HG02884 (cell line): ENCODE data around the gene YIPF4.
"Not testable (repeated sequence)": the region's sequence is repeated elsewhere in the genome, so short reads cannot be mapped to it uniquely, and the experiment has no call there.

Experiments
- ATAC-seq: cut with Tn5 transposase; IDR thresholded peaks from one replicate; pipeline ENCODE4 v1.9.1; 2021; ENCODE audit warnings: mild to moderate bottlenecking, moderate library complexity; ENCODE audit not compliant: unreplicated experiment

The YIPF4 gene

DNA sequence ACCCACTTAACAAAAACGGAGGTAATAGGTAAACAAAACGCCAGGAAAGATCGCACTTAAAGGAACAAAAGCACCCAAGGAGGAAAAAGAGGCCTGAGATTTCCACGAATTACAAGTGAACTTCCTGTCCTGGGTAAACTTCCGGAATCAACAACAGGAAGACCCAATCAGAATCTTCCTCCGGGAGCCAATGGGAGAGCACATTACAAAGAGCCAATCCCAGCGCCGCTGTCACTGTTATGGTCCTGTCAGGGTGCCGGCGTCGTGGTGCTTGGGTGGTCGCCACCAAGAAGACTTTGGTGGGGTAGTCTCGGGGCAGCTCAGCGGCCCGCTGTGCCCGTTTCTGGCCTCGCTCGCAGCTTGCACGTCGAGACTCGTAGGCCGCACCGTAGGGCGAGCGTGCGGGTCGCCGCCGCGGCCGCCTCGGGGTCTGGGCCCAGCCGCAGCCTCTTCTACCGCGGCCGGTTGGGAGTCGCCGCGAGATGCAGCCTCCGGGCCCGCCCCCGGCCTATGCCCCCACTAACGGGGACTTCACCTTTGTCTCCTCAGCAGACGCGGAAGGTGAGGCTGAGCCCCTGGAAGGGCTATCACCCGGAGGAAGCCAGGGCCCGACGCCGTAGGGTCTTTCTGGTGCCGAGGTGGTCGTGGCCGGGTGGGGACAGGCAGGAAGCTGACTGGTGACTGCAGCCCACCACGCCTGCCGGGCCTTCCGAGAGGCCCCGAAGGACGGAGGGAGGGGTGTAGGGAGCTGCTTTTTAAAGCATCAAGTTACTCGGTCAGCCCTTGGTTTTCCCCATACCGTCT is at the start of gene YIPF4:
YIPF4 (plus strand) TSS at position 231 of the 804 bp plus-strand sequence; CDS start at position 483, 252 bp downstream.
- ATAC-seq, result peak; percentile 99

DNA sequence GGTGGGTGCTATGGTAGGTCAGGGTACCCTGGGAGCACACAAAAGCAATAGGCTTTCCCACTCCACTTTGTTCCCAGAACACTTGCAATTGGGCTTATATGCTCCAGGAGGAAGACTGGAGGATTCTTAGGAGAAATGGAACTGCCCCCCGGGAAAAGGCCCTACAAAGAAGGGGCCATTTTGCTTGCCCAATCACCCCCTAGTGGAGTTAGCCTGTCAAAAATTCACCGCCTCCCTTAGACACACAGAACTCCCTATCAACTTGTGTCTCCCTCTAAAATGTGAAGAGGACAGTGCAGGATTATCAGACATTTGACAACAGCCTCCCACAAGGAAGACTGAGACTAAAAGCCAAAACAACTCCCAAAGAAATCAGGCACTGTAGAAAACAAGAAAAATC is 49.5 kb upstream of the YIPF4 start:
- no peak for ATAC-seq

DNA sequence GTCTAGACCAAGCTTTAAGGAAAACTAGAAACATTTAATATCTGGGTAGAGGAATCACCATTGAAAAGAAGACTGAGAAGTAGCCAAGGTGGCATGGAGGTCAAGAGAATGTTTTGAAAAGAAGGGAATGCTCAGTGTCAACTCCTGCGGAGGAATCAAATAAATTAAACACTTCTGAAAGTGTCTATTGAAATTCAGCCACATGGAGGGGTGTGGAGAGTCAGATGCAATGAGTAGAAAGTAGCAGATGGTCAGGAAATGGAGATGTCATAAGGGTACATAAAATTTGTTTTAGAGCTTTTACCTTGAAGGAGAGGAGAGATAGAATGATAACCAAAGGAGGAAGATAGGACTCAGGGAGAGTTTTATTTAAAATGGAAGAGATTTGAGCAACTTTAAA is 48.1 kb upstream of the YIPF4 start:
- ATAC-seq, result no peak

DNA sequence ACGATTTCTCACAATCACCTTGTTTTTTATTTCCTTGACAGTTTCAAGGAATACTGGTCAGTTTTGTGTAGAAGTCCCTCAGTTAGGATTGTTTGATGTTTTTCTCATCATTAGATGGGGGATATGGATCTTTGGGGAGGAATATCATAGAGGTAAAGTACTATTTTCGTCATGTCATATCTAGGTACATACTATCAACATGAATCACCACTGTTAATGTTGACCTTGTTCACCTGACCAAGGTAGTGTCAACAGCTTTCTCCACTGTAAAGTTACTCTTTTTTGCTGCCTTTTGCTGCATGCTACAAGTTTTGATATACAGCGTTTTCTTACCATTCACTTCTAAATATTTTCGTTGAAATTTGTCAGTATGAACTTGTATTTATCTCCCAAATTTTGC is 45.7 kb upstream of the YIPF4 start:
- ATAC-seq, result no peak

DNA sequence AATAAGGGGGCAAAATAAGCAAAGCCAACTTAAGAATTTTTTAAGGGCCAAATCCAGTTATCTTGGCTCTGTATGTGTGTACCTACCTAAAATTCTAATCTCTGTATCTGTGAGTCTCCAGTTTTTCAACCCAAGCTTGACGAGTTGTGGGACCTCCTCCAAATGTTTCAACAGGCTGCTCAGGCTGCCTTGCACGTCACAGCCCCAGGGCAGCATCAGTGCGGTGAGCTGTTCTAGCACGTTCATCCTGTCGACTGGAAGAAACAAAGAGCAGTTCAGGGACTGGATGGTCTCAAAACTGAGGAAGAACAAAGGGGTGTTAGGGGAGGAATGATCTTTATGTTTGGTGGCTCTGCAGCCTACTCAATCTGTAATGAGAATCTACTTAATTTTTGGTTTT is 42.4 kb upstream of the YIPF4 start:
- no peak for ATAC-seq

DNA sequence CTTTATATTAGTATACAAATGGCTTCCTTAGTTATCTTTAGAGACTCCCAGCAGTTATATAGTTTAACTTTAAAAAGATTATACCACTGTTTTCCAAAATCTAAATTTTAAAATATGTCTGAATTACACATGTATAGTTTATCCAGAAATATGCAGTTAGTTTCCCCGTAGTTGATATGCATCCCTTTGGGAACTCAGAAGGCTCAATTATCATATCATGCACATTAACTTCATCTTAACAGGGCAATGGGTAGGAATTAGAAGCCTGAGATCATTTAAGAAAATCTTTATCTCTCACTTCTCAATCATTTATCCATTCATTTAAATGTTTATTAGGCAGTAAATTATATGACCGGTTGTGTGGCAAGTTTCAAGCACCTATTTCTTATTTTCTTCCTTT is 40.2 kb upstream of the YIPF4 start:
- no peak for ATAC-seq

DNA sequence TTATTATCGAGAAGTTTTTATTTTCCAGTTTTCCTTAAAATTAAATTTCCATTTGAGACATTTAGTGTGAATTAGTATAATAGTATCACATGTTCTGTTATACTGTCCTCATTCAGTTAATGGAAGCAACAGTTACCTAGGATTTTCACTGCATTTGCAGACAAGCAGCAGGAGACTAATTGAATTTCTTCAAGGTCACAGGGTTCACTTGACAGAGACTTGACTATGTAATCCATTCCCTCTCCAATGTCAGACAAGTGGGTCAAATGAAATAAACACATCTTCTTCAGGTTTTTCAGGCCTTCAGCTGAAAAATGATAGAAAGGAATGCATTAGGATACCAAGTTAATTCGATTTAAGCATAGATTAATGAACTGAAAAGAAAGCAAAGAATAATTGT is 39.7 kb upstream of the YIPF4 start:
- no peak for ATAC-seq

DNA sequence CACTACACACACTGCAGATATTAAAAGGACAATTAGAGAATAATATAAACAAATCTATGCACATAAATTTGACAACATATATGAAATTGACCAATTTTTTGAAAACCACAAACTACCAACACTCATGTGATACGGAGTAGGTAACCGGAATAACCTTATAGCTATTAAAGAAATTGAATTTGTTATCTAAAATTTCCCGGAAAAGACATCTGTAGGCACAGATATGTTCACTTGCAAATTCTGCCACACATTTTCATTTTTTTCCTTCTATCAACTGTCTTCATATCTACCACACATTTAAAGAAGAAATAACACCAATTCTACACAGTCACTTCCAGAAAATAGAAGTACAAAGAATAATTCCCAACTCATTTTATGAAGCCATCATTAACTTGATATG is 35.4 kb upstream of the YIPF4 start:
- ATAC-seq, result no peak

DNA sequence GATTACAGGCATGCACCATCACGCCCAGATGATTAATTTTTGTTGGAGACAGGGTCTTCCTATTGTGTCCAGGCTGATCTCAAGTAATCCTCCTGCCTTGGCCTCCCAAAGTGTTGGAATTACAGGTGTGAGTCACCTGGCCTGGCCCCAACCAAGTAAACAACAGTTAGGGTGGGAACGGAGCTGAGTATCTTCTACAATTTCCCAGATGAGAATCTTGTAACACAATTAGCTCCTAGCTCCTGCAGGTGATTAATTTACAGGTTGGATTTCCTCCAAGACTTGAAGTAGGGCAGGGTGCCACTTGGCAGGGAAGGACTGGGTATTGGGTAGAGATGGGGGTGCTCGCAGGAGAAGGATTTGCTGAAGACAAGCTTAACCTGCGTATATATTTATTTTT is 30.8 kb upstream of the YIPF4 start:
- no peak for ATAC-seq

DNA sequence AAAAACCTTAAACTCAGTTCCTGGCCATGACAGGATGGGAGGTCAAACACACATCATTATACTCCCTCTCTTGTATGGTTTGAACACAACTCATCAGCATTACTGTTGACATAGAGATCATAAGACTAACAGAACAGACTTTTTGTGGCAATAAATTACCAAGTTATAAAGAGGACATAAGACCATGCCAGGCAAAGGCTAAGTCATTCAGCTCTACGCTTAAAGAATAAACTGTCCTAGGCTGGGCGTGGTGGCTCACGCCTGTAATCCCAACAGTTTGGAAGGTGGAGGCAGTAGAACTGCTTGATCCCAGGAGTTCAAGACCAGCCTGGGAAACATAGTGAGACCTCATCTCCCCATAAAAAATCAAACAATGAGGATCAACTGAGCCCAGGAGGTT is 29.4 kb upstream of the YIPF4 start:
- no peak for ATAC-seq

DNA sequence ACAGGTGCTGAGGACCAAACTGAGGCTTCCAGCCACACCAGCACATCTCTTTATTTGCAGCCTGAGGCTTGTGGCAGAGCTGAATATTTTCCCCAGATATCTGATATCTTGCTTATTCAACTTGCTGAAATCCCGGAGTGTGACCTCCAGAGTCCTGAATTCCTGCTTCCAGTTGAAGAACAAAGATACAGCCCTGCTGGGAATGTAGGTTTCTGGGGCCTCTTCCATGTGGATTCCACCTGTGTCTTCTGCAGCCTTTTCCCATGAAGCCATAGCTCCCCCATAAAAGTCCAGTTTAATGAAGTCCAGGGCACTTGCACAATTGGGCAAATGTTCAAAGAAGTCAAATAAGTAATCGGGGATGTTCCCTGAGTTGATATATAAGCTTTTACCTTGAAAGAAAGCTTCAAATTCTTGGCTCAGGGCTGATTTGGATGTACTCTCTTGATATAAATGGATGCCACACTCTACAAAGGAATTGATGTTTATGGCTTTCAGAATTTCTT is 27.9 kb upstream of the YIPF4 start:
- ATAC-seq, result no peak

DNA sequence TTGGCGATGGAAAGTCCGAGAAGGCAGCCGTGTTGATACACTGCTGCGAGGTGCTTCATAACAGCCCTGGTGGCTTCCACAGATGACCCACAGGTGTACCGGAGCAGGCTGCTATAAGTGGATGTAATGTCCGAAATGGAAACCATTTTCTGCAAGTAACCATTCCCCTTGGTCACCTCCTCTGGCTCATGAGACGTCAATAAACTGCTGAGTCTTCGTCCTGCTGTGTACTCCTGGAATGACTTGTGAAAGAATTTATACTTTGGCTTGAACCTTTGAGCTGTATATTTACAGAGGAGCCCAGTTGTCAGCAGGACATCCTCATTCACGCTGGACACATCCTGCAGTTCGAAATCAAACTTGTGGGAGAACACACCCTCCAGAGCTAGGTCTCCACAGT is 27.4 kb upstream of the YIPF4 start:
- ATAC-seq, result no peak

DNA sequence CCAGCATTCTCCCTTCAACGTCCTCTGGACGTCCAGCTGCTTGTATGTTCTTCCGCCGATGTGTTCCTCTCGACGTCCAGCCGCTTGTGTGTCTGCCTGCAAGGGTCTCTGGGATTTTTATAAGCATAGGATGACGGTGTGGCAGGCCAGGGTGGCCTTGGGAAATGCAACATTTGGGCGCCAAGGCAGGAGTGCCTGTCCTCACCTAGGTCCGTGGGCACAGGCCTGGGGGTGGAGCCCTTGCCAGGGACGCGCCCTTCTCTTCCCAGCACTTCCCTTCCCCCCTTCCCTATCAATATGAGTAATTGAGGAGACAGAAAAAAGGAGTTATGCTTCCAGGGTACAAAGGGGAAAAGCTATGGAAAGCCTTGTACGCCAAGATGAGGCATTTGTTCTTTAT is 19.5 kb upstream of the YIPF4 start:
- no peak for ATAC-seq

DNA sequence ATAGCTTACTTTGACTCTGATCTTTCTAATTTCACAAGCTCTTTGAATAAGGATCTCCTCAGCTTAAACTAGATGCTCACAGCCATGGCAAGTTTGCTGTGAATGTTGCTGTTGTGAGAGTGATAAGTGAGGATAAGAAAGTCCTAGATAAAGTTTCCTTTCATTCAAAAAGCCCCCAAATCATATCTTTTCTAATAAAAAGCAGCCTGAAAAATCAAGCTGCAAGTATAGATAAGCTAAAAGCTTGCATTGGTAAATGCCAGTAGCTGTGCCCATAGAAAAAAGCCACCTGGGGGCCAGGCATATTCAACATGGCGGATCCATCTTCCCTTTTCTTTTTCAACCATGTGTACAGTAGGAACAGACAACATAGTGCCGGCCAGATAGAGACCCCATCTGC is 17.3 kb upstream of the YIPF4 start:
- no peak for ATAC-seq

DNA sequence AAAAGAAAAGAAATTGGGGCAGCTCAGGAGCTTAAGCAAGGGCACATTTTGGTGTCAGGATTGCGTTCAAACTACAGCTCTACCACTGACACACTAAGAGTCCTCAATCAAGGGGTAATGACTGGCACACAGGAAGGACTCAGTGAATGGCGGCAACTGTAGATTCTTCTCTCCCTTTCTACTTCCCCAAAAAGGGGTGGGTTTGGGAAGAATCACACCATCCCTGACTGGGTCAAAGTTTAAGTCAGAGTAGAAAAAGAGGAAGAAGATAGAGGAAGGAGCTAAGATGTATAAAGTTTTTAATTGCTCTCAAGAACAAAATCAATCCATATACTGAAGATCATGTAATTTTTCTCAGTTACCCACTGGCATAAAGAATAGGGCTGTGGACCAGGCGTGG is 15.6 kb upstream of the YIPF4 start:
- no peak for ATAC-seq

DNA sequence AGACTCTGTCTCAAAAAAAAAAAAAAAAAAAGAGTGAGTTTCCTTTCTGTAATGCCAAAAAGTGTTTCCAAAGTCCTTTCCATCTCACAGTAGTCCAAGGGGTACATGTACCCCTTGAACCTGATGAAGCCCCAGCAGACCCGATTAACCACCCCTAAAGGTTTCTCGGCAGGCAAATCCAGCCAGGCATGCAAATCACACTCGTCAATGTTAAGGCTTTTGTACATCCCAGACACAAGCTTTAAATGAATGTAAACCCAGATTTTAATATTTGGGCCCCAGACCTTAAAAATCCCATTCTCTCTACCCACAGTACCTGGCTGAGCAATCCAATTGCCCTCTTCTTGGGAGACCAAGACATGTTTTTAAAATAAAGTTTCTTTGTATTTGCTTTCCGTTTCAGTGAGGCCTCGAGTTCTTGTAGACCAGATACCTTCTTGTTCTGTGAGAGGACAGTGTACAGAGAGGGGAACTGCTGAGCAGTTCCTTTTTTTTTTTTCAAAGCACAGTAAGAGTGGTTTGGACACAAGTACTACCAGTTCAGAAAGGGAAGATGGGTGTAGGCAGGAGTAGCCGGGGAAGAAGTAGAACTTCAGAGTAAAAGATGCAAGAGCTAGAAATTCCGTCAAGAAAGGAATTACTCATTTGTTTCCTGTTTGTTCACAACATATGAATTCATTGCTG is 13.1 kb upstream of the YIPF4 start, which contains the start of gene NLRC4:
NLRC4 (minus strand) TSS at position 465 of the 684 bp plus-strand sequence. CDS start 8,111 bp downstream, outside the sequence.
- ATAC-seq, result peak; percentile 94

DNA sequence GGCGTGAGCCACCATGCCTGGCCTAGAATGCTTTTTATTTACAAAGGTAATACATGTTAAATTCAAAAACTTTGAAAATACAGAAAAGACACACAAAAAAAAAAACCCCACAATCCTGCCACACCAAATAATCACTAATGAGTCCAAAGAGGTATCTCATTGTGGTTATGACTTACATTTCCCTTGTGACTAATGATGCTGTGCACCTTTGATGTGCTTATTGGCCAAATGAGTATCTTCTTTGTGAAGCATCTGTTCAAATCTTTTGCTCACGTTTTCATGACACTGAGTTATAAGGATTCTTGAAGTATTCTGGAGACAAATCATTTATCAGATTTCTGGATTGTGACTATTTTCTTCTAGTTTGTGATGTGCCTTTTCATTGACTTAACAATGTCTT is 6.6 kb upstream of the YIPF4 start:
- ATAC-seq, result no peak

DNA sequence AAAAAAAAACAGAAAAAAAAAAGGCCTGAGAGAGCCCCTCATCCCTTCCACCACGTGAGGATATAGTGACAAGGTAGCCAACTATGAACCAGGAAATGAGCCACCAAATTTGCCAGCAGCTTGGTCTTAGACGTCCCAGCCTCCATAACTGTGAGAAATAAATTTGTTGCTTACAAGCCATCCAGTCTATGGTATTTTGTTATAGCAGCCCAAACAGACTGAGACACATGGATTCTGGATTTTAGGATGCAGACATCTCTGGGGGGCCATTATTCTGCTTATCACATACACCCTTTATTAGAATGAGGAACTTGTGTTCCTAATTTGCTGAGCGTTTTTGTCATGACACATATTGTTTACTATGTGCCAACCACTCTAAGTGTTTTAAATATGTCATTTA is 5.4 kb upstream of the YIPF4 start:
- ATAC-seq, result no peak

DNA sequence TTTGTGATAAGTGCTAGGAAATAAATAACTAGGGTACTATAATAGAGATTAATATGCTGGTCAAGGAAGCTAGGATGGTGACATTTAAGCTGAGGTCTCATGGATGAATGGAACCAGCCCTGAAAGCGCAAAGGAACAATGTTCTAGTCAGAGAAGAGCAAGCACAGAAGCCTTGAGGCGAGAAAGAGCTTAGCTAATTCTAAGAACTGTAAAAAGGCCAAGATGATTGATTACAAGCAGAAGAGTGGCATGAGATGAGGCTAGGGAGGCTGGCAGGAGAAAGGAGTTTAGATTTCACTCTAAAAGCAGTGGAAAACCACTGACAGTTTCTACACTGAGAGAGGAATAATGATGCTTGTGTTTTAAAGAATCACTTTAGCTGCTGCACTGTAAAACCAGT is 3.4 kb upstream of the YIPF4 start:
- ATAC-seq, result no peak

DNA sequence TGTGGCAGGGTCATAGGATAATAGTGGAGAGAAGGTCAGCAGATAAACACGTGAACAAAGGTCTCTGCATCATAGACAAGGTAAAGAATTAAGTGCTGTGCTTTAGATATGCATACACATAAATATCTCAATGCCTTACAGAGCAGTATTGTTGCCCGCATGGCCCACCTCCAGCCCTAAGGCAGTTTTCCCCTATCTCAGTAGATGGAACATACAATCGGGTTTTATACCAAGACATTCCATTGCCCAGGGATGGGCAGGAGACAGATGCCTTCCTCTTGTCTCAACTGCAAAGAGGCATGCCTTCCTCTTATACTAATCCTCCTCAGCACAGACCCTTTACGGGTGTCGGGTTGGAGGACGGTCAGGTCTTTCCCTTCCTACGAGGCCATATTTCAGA is 1.9 kb upstream of the YIPF4 start:
- not testable (repeated sequence) for ATAC-seq

DNA sequence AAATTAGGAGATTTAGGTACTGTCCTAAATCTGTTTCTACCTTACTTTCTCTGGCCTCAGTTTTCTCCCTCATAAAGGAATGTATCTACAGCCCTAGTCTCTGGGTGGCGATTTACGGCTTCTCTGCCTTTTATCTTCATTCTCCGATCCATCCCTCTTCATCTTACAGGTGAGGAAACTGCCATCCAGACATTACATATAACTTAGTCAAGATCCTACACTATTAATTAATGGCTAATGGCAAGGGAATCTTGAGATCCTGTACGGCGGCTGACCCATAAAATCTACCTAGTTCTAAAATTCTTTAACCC is 386 bp upstream of the YIPF4 start:
- peak; percentile 3 for ATAC-seq

DNA sequence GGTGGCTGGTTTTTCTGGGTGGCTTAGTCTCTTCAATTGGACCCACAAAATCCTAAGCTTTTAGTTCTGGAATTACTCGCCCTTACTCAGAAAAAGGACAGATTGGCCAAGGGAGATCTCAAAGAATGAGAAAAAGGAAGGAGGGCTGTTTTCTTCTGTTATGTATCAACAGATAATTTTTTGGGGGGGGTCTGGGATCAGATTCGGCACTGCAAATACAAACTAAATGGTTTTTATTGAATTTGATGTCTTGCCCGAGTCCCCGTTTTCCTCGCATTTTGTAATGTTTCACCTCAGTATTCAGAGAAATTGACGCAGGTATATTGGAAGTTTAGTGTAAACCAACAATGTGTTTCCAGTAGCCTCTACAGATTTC is 762 bp downstream of the YIPF4 start:
- ATAC-seq, result no peak
